GM12878 (cell line): Measurements from ENCODE around the gene SKOR2. TPM values are rescaled to one million over a fixed set of nuclear protein-coding genes. Genes with fewer than 3 reads are reported as not detected.

Experiments
- ATAC-seq: fragments of 200-7000 bp; cut with Tn5 transposase; 3 replicates; pipeline ENCODE4 v1.9.1; 2020; ENCODE audit warnings: mild to moderate bottlenecking, moderate library complexity
- BruUV-seq: library from RNA; stranded (reverse); fragments of 400-500 nt; replicated peaks from 2 replicates; lab custom pipeline; 2021; lab: Mats Ljungman, UMichigan
- CTCF ChIA-PET: fragments of 300-600 bp; sonication (Branson Sonifier 250); formaldehyde crosslinking; extraction: SDS; loops from one replicate; lab custom pipeline; 2021; ENCODE audit warnings: inconsistent platforms; lab: Yijun Ruan, JAX
- POLR2A ChIA-PET: fragments of 350-600 bp; formaldehyde crosslinking; extraction: SDS; loops from one replicate; lab custom pipeline; 2021; ENCODE audit warnings: inconsistent platforms; lab: Charles Lee
- RAD21 ChIA-PET: fragments of 300-600 bp; sonication (Branson Sonifier 250); formaldehyde crosslinking; loops from one replicate; lab custom pipeline; 2023; ENCODE audit warnings: antibody characterized with exemption; ENCODE audit not compliant: unreplicated experiment; lab: Charles Lee
- SMC1A ChIA-PET: fragments of 300-600 bp; sonication (Branson Sonifier 250); formaldehyde crosslinking; loops from one replicate; lab custom pipeline; 2023; ENCODE audit not compliant: unreplicated experiment, uncharacterized antibody; lab: Charles Lee
- DNase-seq: peaks from one replicate; pipeline ENCODE4 v3.0.0-alpha.2; 2011; ENCODE audit warnings: low read depth, low spot score
- FAIRE-seq: peaks from 3 replicates; lab custom pipeline; 2011; peaks lifted over from hg19 to GRCh38; lab: Jason Lieb, UNC
- H2AFZ ChIP-seq: 2 replicates; pipeline ENCODE4 v1.6.0; 2011; ENCODE audit warnings: low read depth, low read length, control low read depth; ENCODE audit not compliant: control insufficient read depth
- H3K27ac ChIP-seq: 2 replicates; pipeline ENCODE4 v1.5.1; 2011; ENCODE audit warnings: control low read depth; ENCODE audit not compliant: control insufficient read depth, insufficient read depth
- H3K27me3 ChIP-seq, 2 experiments: replicated peaks in 1 of 2; 2 replicates each; pipeline versions ENCODE4 v1.6.0 to v1.6.1; 2011; ENCODE audit warnings: low read length in 1 of 2; ENCODE audit not compliant: control insufficient read depth in 2 of 2, insufficient read depth in 2 of 2
- H3K36me3 ChIP-seq, 2 experiments: 2 replicates each; pipeline ENCODE4 v1.5.1; 2011; ENCODE audit warnings: low read length in 1 of 2; ENCODE audit not compliant: control insufficient read depth in 2 of 2, insufficient read depth in 2 of 2
- H3K4me1 ChIP-seq: 2 replicates; pipeline ENCODE4 v1.6.1; 2011; ENCODE audit warnings: mild to moderate bottlenecking, low read length, moderate library complexity, mixed read lengths; ENCODE audit not compliant: control insufficient read depth, insufficient read depth
- H3K4me2 ChIP-seq: 2 replicates; pipeline ENCODE4 v1.6.0; 2011; ENCODE audit warnings: control low read depth; ENCODE audit not compliant: control insufficient read depth, insufficient read depth
- H3K4me3 ChIP-seq: fragments of 200-600 bp; sonication (generic); 2 replicates; pipeline ENCODE4 v1.5.1; 2016
- H3K79me2 ChIP-seq: 2 replicates; pipeline ENCODE4 v1.6.0; 2011; ENCODE audit warnings: low read length; ENCODE audit not compliant: control insufficient read depth, insufficient read depth
- H3K9ac ChIP-seq: 2 replicates; pipeline ENCODE4 v1.8.0; 2011; ENCODE audit warnings: low read length, control low read depth, mixed read lengths; ENCODE audit not compliant: control insufficient read depth, insufficient read depth
- H3K9me3 ChIP-seq: replicated peaks from 3 replicates; pipeline ENCODE4 v1.5.1; 2011; ENCODE audit warnings: mild to moderate bottlenecking, low read length; ENCODE audit not compliant: control insufficient read depth, insufficient read depth
- H4K20me1 ChIP-seq: 2 replicates; pipeline ENCODE4 v1.6.0; 2011; ENCODE audit not compliant: control insufficient read depth, insufficient read depth
- CBX5 ChIP-seq: sonication (generic); IDR thresholded peaks from 2 replicates; pipeline ENCODE4 v1.6.1; 2016; ENCODE audit warnings: low read depth, moderate library complexity, mild to moderate bottlenecking, inconsistent platforms
- CEBPZ ChIP-seq: fragments of 150-350 bp; IDR thresholded peaks from 2 replicates; pipeline ENCODE4 v1.6.1; 2016; ENCODE audit warnings: low read depth, low read length
- CHD1 ChIP-seq: IDR thresholded peaks from 2 replicates; pipeline ENCODE4 v1.6.1; 2012; ENCODE audit warnings: low read depth, low read length, improper control_type of control experiment
- IKZF1 ChIP-seq: fragments of 450-650 bp; conservative IDR thresholded peaks from 2 replicates; pipeline ENCODE4 v1.6.1; 2017; ENCODE audit warnings: antibody characterized with exemption, mild to moderate bottlenecking
- JUND ChIP-seq: IDR thresholded peaks from 2 replicates; pipeline ENCODE4 v1.6.1; 2012; ENCODE audit warnings: low read depth, mild to moderate bottlenecking, low read length, improper control_type of control experiment, moderate library complexity
- KDM1A ChIP-seq: fragments of 200-600 bp; sonication (generic); IDR thresholded peaks from 2 replicates; pipeline ENCODE4 v1.6.1; 2016; ENCODE audit warnings: borderline replicate concordance
- NBN ChIP-seq: fragments of 450-650 bp; IDR thresholded peaks from 2 replicates; pipeline ENCODE4 v1.6.1; 2016
- NRF1 ChIP-seq: conservative IDR thresholded peaks from 2 replicates; pipeline ENCODE4 v1.6.1; 2011; ENCODE audit warnings: mild to moderate bottlenecking, low read depth, low read length, improper control_type of control experiment
- RBBP5 ChIP-seq: fragments of 200-600 bp; sonication (generic); conservative IDR thresholded peaks from 2 replicates; pipeline ENCODE4 v1.6.1; 2016
- REST ChIP-seq: IDR thresholded peaks from 2 replicates; pipeline ENCODE4 v1.6.1; 2012; ENCODE audit warnings: mild to moderate bottlenecking, low read depth, low read length
- SPI1 ChIP-seq: IDR thresholded peaks from 2 replicates; pipeline ENCODE4 v1.6.1; 2011; ENCODE audit warnings: low read depth, mild to moderate bottlenecking, low read length, moderate library complexity, borderline replicate concordance; ENCODE audit not compliant: insufficient read depth
- SRF ChIP-seq, 2 experiments: IDR thresholded peaks; 2 replicates each; pipeline ENCODE4 v1.6.1; 2011; ENCODE audit warnings: low read depth in 2 of 2, low read length in 2 of 2, mild to moderate bottlenecking in 1 of 2, moderate library complexity in 1 of 2
- SUZ12 ChIP-seq: fragments of 200-600 bp; sonication (generic); IDR thresholded peaks from one replicate; pipeline ENCODE4 v1.6.1; 2018; ENCODE audit warnings: antibody characterized with exemption, mild to moderate bottlenecking; ENCODE audit not compliant: unreplicated experiment
- YY1 ChIP-seq: IDR thresholded peaks from 2 replicates; pipeline ENCODE4 v1.6.1; 2011; ENCODE audit warnings: low read depth, mild to moderate bottlenecking, low read length
- ZNF207 ChIP-seq: fragments of 450-650 bp; IDR thresholded peaks from 2 replicates; pipeline ENCODE4 v1.6.1; 2014; ENCODE audit warnings: antibody characterized with exemption, mild to moderate bottlenecking, borderline replicate concordance
- ZNF24 ChIP-seq: fragments of 450-650 bp; IDR thresholded peaks from 2 replicates; pipeline ENCODE4 v1.6.1; 2017; ENCODE audit warnings: antibody characterized with exemption, mild to moderate bottlenecking
- ZNF274 ChIP-seq: IDR thresholded peaks from one replicate; pipeline ENCODE4 v1.8.0; 2011; ENCODE audit not compliant: insufficient read length, insufficient read depth
- WGBS: methylation state at CpG from one replicate; pipeline ENCODE4 v1.1.6; 2016; ENCODE audit warnings: low lambda C conversion rate; ENCODE audit not compliant: insufficient replicate concordance, insufficient coverage; ENCODE audit errors: missing lambda C conversion rate; 5-methylcytosine and 5-hydroxymethylcytosine counted together
- in situ Hi-C: fragments of 300-500 bp; cut with MboI; formaldehyde crosslinking; loops from 9 replicates; pipeline ENCODE4 v1.14.3; 2018; ENCODE audit warnings: mixed read lengths
- intact Hi-C: fragments of 100-400 bp; cut with micrococcal nuclease; formaldehyde crosslinking; loops from one replicate; pipeline ENCODE4 v1.14.2; 2022; ENCODE audit not compliant: unreplicated experiment
- polyA plus RNA-seq, 11 experiments: library from polyadenylated mRNA; depleted of rRNA in 4 of 11; unstranded in 6 of 11; stranded (reverse) in 5 of 11; fragments of >200 nt; fragmentation: Nextera tagmentation in 4 of 11; fragmentation: Illumina TruSeq in 1 of 11; extraction: Ambion mirVana in 4 of 11; extraction: Trizol in 1 of 11; gene quantifications; 1 replicate in 1 of 11; 2 replicates in 10 of 11; pipeline versions ENCODE4 v1.2.1 to v1.2.3, GENCODE V29; 2011 to 2016; ENCODE audit warnings: inconsistent platforms in 2 of 11, missing spikeins in 2 of 11, low read depth in 1 of 11
- total RNA-seq, 4 experiments: library from RNA; depleted of rRNA in 3 of 4; stranded (reverse); fragments of >200 nt in 3 of 4; fragmentation: Illumina TruSeq in 1 of 4; extraction: Trizol in 1 of 4; gene quantifications; 2 replicates each; pipeline versions ENCODE4 v1.2.1 to v1.2.3, GENCODE V29; 2013 to 2021

Gene SKOR2
- total and polyA plus RNA-seq, 10 of the 15 experiments (the other 5 are each of a cell fraction or from before 2014, with no cell fraction given): not detected

GRCh38 chr18:47187721-47188120, 63.7 kb downstream of the SKOR2 start (continued):
- TF ChIP-seq ZNF207 (no peak), SRF (IDR thresholded peaks at IDR 0.05; ENCODE audit: low read depth in 2 of 2, low read length in 2 of 2) (no peak), CHD1 (no peak)

GRCh38 chr18:47184419-47185050, 66.9 kb downstream of the SKOR2 start:
- Histone ChIP-seq H3K4me3 (no peak overlapping the region), H4K20me1 (no peaks in the 10 kb centered on the region), H3K4me1 (no peaks in the 10 kb centered on the region), H3K27me3 (no peaks in the 10 kb centered on the region), H3K27ac (no peak overlapping the region), H2AFZ (no peak overlapping the region), H3K9me3 (peaks cover 8% of the 10 kb centered on the region; the same call in 2 of the 3 replicates), H3K36me3 (no peaks in the 10 kb centered on the region), H3K4me2 (no peak overlapping the region), H3K79me2 (no peaks in the 10 kb centered on the region), H3K9ac (no peak overlapping the region)
- intact Hi-C loops (no loop called here), in situ Hi-C loops (no loop called here)
- no peak for ATAC-seq
- ChIA-PET POLR2A (no interaction called here), RAD21 (no interaction called here), SMC1A (no interaction called here), CTCF (no interaction called here)
- DNase-seq: no peak
- WGBS: 49% methylated on average over 5 of the region's 5 CpGs
- FAIRE-seq: no peak
- BruUV-seq: no TSS peak
- no peak for TF ChIP-seq SRF (IDR thresholded peaks at IDR 0.05; ENCODE audit: low read depth in 2 of 2, low read length in 2 of 2)
- no peak for TF ChIP-seq IKZF1
- no peak for TF ChIP-seq REST
- TF ChIP-seq SPI1: peak; percentile 7; the same call in 1 of the 2 replicates
- TF ChIP-seq RBBP5: no peak
- TF ChIP-seq CBX5: peak; percentile 72; the same call in 1 of the 2 replicates
- no peak for TF ChIP-seq ZNF24
- TF ChIP-seq JUND: no peak
- no peak for TF ChIP-seq KDM1A
- TF ChIP-seq SUZ12: no peak
- no peak for TF ChIP-seq ZNF274
- no peak for TF ChIP-seq NRF1
- 0 out of 2 replicates have a peak, but pooled peaks have one; percentile 24 for TF ChIP-seq YY1
- peak; percentile 74 for TF ChIP-seq CEBPZ
- TF ChIP-seq NBN: no peak
